DND-41 (cell line): ENCODE data around the gene MUTYH.

Source experiments
- EZH2 ChIP-seq: IDR thresholded peaks from 3 replicates; pipeline ENCODE4 v1.6.1; 2012; ENCODE audit warnings: borderline replicate concordance, low read depth, mild to moderate bottlenecking, moderate library complexity, low read length, inconsistent platforms; ENCODE audit not compliant: severe bottlenecking
- TF ChIP-seq, protein P1 (sequence below): IDR thresholded peaks from 2 replicates; pipeline ENCODE4 v1.5.1; 2012; ENCODE audit warnings: borderline replicate concordance, low read length, moderate library complexity, mild to moderate bottlenecking; ENCODE audit not compliant: poor library complexity, severe bottlenecking; ENCODE audit errors: extremely low read depth

DNA sequence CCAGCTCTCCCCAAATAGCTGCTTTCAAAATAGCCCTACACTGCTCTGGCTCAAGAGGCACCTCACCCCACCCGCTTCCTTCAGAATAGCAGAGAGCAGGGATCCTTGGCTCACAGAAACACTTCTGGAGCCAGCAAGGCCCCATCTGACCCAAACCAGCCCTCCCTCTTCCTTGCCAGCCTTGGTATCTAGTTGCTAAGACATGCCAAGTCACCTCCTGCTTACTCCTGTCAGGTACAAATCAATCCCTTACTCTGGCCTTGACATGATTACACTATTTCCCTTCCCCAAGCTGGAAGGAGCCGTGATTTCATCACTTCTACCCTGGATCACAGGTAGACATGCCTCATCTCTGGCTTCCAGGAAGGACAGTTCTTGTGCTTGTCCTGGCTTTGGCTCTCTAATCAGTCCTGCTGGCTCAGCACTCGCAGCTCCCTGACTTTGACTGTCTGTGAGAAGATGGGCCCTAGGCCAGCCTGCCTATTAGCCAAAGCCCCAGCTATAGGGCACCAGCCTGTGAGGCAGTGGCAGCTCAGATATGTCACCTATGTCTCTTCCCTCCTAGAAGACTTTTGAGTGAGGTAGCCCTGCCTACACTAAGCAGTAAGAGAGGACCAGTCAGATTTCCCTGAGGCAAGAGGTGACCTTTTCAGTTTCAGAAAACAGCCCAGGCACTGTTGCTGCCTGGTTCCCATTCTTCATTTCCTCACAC, 8.9 kb upstream of the MUTYH start:
- TF ChIP-seq, protein P1, sequence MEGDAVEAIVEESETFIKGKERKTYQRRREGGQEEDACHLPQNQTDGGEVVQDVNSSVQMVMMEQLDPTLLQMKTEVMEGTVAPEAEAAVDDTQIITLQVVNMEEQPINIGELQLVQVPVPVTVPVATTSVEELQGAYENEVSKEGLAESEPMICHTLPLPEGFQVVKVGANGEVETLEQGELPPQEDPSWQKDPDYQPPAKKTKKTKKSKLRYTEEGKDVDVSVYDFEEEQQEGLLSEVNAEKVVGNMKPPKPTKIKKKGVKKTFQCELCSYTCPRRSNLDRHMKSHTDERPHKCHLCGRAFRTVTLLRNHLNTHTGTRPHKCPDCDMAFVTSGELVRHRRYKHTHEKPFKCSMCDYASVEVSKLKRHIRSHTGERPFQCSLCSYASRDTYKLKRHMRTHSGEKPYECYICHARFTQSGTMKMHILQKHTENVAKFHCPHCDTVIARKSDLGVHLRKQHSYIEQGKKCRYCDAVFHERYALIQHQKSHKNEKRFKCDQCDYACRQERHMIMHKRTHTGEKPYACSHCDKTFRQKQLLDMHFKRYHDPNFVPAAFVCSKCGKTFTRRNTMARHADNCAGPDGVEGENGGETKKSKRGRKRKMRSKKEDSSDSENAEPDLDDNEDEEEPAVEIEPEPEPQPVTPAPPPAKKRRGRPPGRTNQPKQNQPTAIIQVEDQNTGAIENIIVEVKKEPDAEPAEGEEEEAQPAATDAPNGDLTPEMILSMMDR, result no peak
- TF ChIP-seq EZH2, result no peak
